Germinal center (tissue), 1 donor: Measurements from ENCODE around the gene SLBP.

Experiments used
- DNase-seq: peaks from one replicate; pipeline ENCODE4 v3.0.0; 2012; ENCODE audit warnings: mixed read lengths, low spot score

SLBP gene

GRCh38 chr4:1727117-1728031 is 15.3 kb upstream of the SLBP start:
- DNase-seq: no peak

- peak; percentile 77 for DNase-seq
These were observed 14.2 kb upstream of the SLBP start for GRCh38 chr4:1726146-1726934.

GRCh38 chr4:1725521-1725920 is 13.4 kb upstream of the SLBP start:
- no peak for DNase-seq

GRCh38 chr4:1723131-1723801 is 11.1 kb upstream of the SLBP start:
- DNase-seq: peak; percentile 67

GRCh38 chr4:1722551-1723118 is 10.5 kb upstream of the SLBP start:
- no peak for DNase-seq

GRCh38 chr4:1721666-1722550 is 9.8 kb upstream of the SLBP start:
- DNase-seq: no peak

- DNase-seq: peak; percentile 98
These were observed 9.0 kb upstream of the SLBP start, which contains the start of the genes TACC3 and TMEM129 for GRCh38 chr4:1721003-1721665. TSS of gene TACC3 (plus strand) at chr4:1721521. CDS start at chr4:1723422, 1,901 bp downstream. TSS of gene TMEM129 (minus strand) at chr4:1721323. CDS start at chr4:1720837, 486 bp downstream.

GRCh38 chr4:1720163-1720983 is 8.3 kb upstream of the SLBP start:
- DNase-seq: peak; percentile 44

GRCh38 chr4:1718095-1718850 is 6.2 kb upstream of the SLBP start:
- peak; percentile 54 for DNase-seq

- DNase-seq: no peak
These were observed 5.3 kb upstream of the SLBP start for GRCh38 chr4:1717129-1718094.

- DNase-seq: no peak
These were observed 4.2 kb upstream of the SLBP start for GRCh38 chr4:1716065-1716945.

- peak; percentile 64 for DNase-seq
These were observed 3.1 kb upstream of the SLBP start for GRCh38 chr4:1715002-1715758.

GRCh38 chr4:1714303-1715001 is 2.3 kb upstream of the SLBP start:
- DNase-seq: no peak

- peak; percentile 27 for DNase-seq
These were observed 1.1 kb upstream of the SLBP start for GRCh38 chr4:1713003-1713851.
